Measurements from ENCODE around the gene MEIS2. TPM values are rescaled to one million over a fixed set of nuclear protein-coding genes. Genes with fewer than 3 reads are reported as not detected.

The MEIS2 gene
- total RNA-seq, 1 experiment from 2014 or later = 98.3 TPM

GRCh38 chr15:36965570-36966342 lies 134.6 kb downstream of the MEIS2 start:
- DNase-seq (ENCODE audit: low spot score) = no peak

GRCh38 chr15:36964626-36965025 lies 135.7 kb downstream of the MEIS2 start:
- no peak for DNase-seq (ENCODE audit: low spot score)

GRCh38 chr15:36961956-36962355 lies 138.4 kb downstream of the MEIS2 start:
- no peak for DNase-seq (ENCODE audit: low spot score)

GRCh38 chr15:36960947-36961227 lies 139.5 kb downstream of the MEIS2 start:
- DNase-seq (ENCODE audit: low spot score) = no peak

- no peak for DNase-seq (ENCODE audit: low spot score)
Observed at GRCh38 chr15:36960179-36960946, 140.0 kb downstream of the MEIS2 start.

- no peak for DNase-seq (ENCODE audit: low spot score)
Observed at GRCh38 chr15:36959746-36960145, 140.6 kb downstream of the MEIS2 start.

GRCh38 chr15:36958606-36959005 lies 141.7 kb downstream of the MEIS2 start:
- DNase-seq (ENCODE audit: low spot score) = no peak

GRCh38 chr15:36954486-36954885 lies 145.9 kb downstream of the MEIS2 start:
- DNase-seq (ENCODE audit: low spot score) = peak; percentile 19

- no peak for DNase-seq (ENCODE audit: low spot score)
Observed at GRCh38 chr15:36953346-36953745, 147.0 kb downstream of the MEIS2 start.

- peak; percentile 92 for DNase-seq (ENCODE audit: low spot score)
Observed at GRCh38 chr15:36951731-36952247, 148.6 kb downstream of the MEIS2 start.

- DNase-seq (ENCODE audit: low spot score) = no peak
Observed at GRCh38 chr15:36950371-36950770, 150.0 kb downstream of the MEIS2 start.

GRCh38 chr15:36948982-36949381 lies 151.4 kb downstream of the MEIS2 start:
- no peak for DNase-seq (ENCODE audit: low spot score)

GRCh38 chr15:36947035-36947719 lies 153.2 kb downstream of the MEIS2 start:
- no peak for DNase-seq (ENCODE audit: low spot score)

GRCh38 chr15:36944442-36944841 lies 155.9 kb downstream of the MEIS2 start:
- DNase-seq (ENCODE audit: low spot score) = no peak

GRCh38 chr15:36943508-36944361 lies 156.6 kb downstream of the MEIS2 start:
- no peak for DNase-seq (ENCODE audit: low spot score)

- DNase-seq (ENCODE audit: low spot score) = no peak
Observed at GRCh38 chr15:36942248-36942827, 158.0 kb downstream of the MEIS2 start.

GRCh38 chr15:36941798-36942197 lies 158.6 kb downstream of the MEIS2 start:
- DNase-seq (ENCODE audit: low spot score) = no peak

GRCh38 chr15:36940636-36941260 lies 159.6 kb downstream of the MEIS2 start:
- DNase-seq (ENCODE audit: low spot score) = no peak

- no peak for DNase-seq (ENCODE audit: low spot score)
Observed at GRCh38 chr15:36940219-36940618, 160.1 kb downstream of the MEIS2 start.

GRCh38 chr15:36938764-36939163 lies 161.6 kb downstream of the MEIS2 start:
- DNase-seq (ENCODE audit: low spot score) = no peak

- DNase-seq (ENCODE audit: low spot score) = no peak
Observed at GRCh38 chr15:36938131-36938530, 162.2 kb downstream of the MEIS2 start.

Data from A172 (cell line).